HUES6 (cell line): ENCODE results near the gene TINAGL1.

Experiments used
- H3K27ac ChIP-seq: 2 replicates; pipeline ENCODE4 v1.7.0; 2013; ENCODE audit warnings: low read depth, mild to moderate bottlenecking, low read length, inconsistent platforms
- H3K27me3 ChIP-seq: 2 replicates; pipeline ENCODE4 v1.6.1; 2013; ENCODE audit warnings: low read length; ENCODE audit not compliant: control insufficient read depth, insufficient read depth
- H3K36me3 ChIP-seq: 2 replicates; pipeline ENCODE4 v1.6.1; 2013; ENCODE audit warnings: low read length; ENCODE audit not compliant: control insufficient read depth, insufficient read depth
- H3K4me1 ChIP-seq: 2 replicates; pipeline ENCODE4 v1.6.1; 2013; ENCODE audit warnings: low read length; ENCODE audit not compliant: control insufficient read depth, insufficient read depth
- H3K4me3 ChIP-seq: 2 replicates; pipeline ENCODE4 v1.5.1; 2013; ENCODE audit warnings: low read depth, low read length
- H3K9ac ChIP-seq: one replicate; pipeline ENCODE4 v1.6.1; 2013; ENCODE audit warnings: mild to moderate bottlenecking, low read length
- H3K9me3 ChIP-seq: 2 replicates; pipeline ENCODE4 v1.6.1; 2013; ENCODE audit warnings: low read depth, low read length; ENCODE audit not compliant: control insufficient read depth, insufficient read depth

The TINAGL1 gene

GRCh38 chr1:31615414-31615813 is 39.1 kb downstream of the TINAGL1 start:
- no peaks in the 10 kb centered on the region for H3K9me3 ChIP-seq
- peaks cover 13% of the 10 kb centered on the region for H3K4me1 ChIP-seq
- no peak overlapping the region for H3K9ac ChIP-seq
- H3K36me3 ChIP-seq, result no peaks in the 10 kb centered on the region
- H3K27me3 ChIP-seq, result peaks cover 44% of the 10 kb centered on the region
- H3K4me3 ChIP-seq, result no peak overlapping the region
- no peak overlapping the region for H3K27ac ChIP-seq

- H3K9me3 ChIP-seq, result no peaks in the 10 kb centered on the region
- H3K27me3 ChIP-seq, result peaks cover 44% of the 10 kb centered on the region
- no peaks in the 10 kb centered on the region for H3K36me3 ChIP-seq
- peaks cover 13% of the 10 kb centered on the region for H3K4me1 ChIP-seq
- no peak overlapping the region for H3K9ac ChIP-seq
- no peak overlapping the region for H3K4me3 ChIP-seq
- H3K27ac ChIP-seq, result no peak overlapping the region
Measured at GRCh38 chr1:31615939-31616338, 39.6 kb downstream of the TINAGL1 start.

GRCh38 chr1:31617218-31617915 is 41.1 kb downstream of the TINAGL1 start, which contains the start of gene HCRTR1:
Gene HCRTR1, plus strand, starts transcription at chr1:31617689. Its CDS starts 1,504 bp downstream, at chr1:31619193.
- Histone ChIP-seq H3K4me3 (peak within 1 kb of the TSS; percentile 77), H3K27me3 (peaks cover 44% of the 10 kb centered on the region), H3K4me1 (peaks cover 13% of the 10 kb centered on the region), H3K27ac (no peak within 1 kb of the TSS), H3K9me3 (no peaks in the 10 kb centered on the region), H3K9ac (peak within 1 kb of the TSS; percentile 25), H3K36me3 (no peaks in the 10 kb centered on the region)

- peaks cover 13% of the 10 kb centered on the region for H3K4me1 ChIP-seq
- H3K36me3 ChIP-seq, result no peaks in the 10 kb centered on the region
- H3K9me3 ChIP-seq, result no peaks in the 10 kb centered on the region
- peak overlapping the region; percentile 25 for H3K9ac ChIP-seq
- no peak overlapping the region for H3K27ac ChIP-seq
- H3K27me3 ChIP-seq, result peaks cover 44% of the 10 kb centered on the region
- peak overlapping the region; percentile 77 for H3K4me3 ChIP-seq
Measured at GRCh38 chr1:31617916-31618746, 41.8 kb downstream of the TINAGL1 start.

- no peaks in the 10 kb centered on the region for H3K36me3 ChIP-seq
- no peaks in the 10 kb centered on the region for H3K9me3 ChIP-seq
- no peak overlapping the region for H3K4me3 ChIP-seq
- H3K27ac ChIP-seq, result no peak overlapping the region
- peaks cover 10% of the 10 kb centered on the region for H3K4me1 ChIP-seq
- H3K9ac ChIP-seq, result no peak overlapping the region
- peaks cover 44% of the 10 kb centered on the region for H3K27me3 ChIP-seq
Measured at GRCh38 chr1:31618916-31619846, 42.9 kb downstream of the TINAGL1 start.

GRCh38 chr1:31620631-31621497 is 44.5 kb downstream of the TINAGL1 start:
- H3K27me3 ChIP-seq, result peaks cover 32% of the 10 kb centered on the region
- H3K9ac ChIP-seq, result no peak overlapping the region
- peaks cover 4% of the 10 kb centered on the region; the same call in 1 of the 2 replicates for H3K4me1 ChIP-seq
- H3K27ac ChIP-seq, result no peak overlapping the region
- no peaks in the 10 kb centered on the region for H3K36me3 ChIP-seq
- H3K9me3 ChIP-seq, result no peaks in the 10 kb centered on the region
- H3K4me3 ChIP-seq, result no peak overlapping the region

- no peak overlapping the region for H3K9ac ChIP-seq
- peaks cover 4% of the 10 kb centered on the region; the same call in 1 of the 2 replicates for H3K4me1 ChIP-seq
- peaks cover 26% of the 10 kb centered on the region for H3K27me3 ChIP-seq
- no peak overlapping the region for H3K4me3 ChIP-seq
- H3K36me3 ChIP-seq, result no peaks in the 10 kb centered on the region
- no peak overlapping the region for H3K27ac ChIP-seq
- no peaks in the 10 kb centered on the region for H3K9me3 ChIP-seq
Measured at GRCh38 chr1:31621498-31621820, 45.1 kb downstream of the TINAGL1 start.

GRCh38 chr1:31621847-31622730 is 45.8 kb downstream of the TINAGL1 start:
- H3K9ac ChIP-seq, result no peak overlapping the region
- H3K4me1 ChIP-seq, result peaks cover 9% of the 10 kb centered on the region; the same call in 1 of the 2 replicates
- peaks cover 20% of the 10 kb centered on the region for H3K27me3 ChIP-seq
- no peaks in the 10 kb centered on the region for H3K9me3 ChIP-seq
- H3K36me3 ChIP-seq, result no peaks in the 10 kb centered on the region
- H3K4me3 ChIP-seq, result no peak overlapping the region
- H3K27ac ChIP-seq, result no peak overlapping the region

- no peak overlapping the region for H3K27ac ChIP-seq
- H3K4me3 ChIP-seq, result no peak overlapping the region
- H3K9me3 ChIP-seq, result no peaks in the 10 kb centered on the region
- H3K27me3 ChIP-seq, result peaks cover 9% of the 10 kb centered on the region
- H3K9ac ChIP-seq, result no peak overlapping the region
- peaks cover 3% of the 10 kb centered on the region; the same call in 1 of the 2 replicates for H3K36me3 ChIP-seq
- peaks cover 9% of the 10 kb centered on the region; the same call in 1 of the 2 replicates for H3K4me1 ChIP-seq
Measured at GRCh38 chr1:31623365-31623764, 47.0 kb downstream of the TINAGL1 start.
